H1 (cell line): ENCODE results near the gene FAM50B. TPM values are rescaled to one million over a fixed set of nuclear protein-coding genes. Genes with fewer than 3 reads are reported as not detected.

ENCODE experiments used
- polyA plus RNA-seq, 7 experiments: library from polyadenylated mRNA; depleted of rRNA in 3 of 7; stranded (reverse) in 5 of 7; unstranded in 2 of 7; fragments of >200 nt in 5 of 7; fragments of 200-250 nt in 2 of 7; gene quantifications; 1 replicate in 5 of 7; 2 replicates in 1 of 7; 4 replicates in 1 of 7; pipeline versions ENCODE4 v1.2.1 to v1.2.3, GENCODE V29; 2011 to 2013; ENCODE audit warnings: missing spikeins in 2 of 7, mixed read lengths in 2 of 7
- total RNA-seq: library from RNA; stranded (reverse); fragmentation: NEBNext Ultra II Directional; extraction: Animal tissue kit (Norgen Biotek cat#: 25700); gene quantifications from 2 replicates; pipeline ENCODE4 v1.2.1, GENCODE V29; 2021
- TF ChIP-seq, protein P1 (sequence below): fragments of 300-600 bp; sonication (generic); IDR thresholded peaks from 2 replicates; pipeline ENCODE4 v1.7.1; 2012; ENCODE audit warnings: low read length, moderate library complexity, mild to moderate bottlenecking, inconsistent platforms; ENCODE audit not compliant: insufficient replicate concordance

Gene FAM50B
- total and polyA plus RNA-seq, 2 of the 8 experiments (the other 6 are each of a cell fraction or from before 2014, with no cell fraction given): 3.1 to 3.2 TPM

- TF ChIP-seq, protein P1, sequence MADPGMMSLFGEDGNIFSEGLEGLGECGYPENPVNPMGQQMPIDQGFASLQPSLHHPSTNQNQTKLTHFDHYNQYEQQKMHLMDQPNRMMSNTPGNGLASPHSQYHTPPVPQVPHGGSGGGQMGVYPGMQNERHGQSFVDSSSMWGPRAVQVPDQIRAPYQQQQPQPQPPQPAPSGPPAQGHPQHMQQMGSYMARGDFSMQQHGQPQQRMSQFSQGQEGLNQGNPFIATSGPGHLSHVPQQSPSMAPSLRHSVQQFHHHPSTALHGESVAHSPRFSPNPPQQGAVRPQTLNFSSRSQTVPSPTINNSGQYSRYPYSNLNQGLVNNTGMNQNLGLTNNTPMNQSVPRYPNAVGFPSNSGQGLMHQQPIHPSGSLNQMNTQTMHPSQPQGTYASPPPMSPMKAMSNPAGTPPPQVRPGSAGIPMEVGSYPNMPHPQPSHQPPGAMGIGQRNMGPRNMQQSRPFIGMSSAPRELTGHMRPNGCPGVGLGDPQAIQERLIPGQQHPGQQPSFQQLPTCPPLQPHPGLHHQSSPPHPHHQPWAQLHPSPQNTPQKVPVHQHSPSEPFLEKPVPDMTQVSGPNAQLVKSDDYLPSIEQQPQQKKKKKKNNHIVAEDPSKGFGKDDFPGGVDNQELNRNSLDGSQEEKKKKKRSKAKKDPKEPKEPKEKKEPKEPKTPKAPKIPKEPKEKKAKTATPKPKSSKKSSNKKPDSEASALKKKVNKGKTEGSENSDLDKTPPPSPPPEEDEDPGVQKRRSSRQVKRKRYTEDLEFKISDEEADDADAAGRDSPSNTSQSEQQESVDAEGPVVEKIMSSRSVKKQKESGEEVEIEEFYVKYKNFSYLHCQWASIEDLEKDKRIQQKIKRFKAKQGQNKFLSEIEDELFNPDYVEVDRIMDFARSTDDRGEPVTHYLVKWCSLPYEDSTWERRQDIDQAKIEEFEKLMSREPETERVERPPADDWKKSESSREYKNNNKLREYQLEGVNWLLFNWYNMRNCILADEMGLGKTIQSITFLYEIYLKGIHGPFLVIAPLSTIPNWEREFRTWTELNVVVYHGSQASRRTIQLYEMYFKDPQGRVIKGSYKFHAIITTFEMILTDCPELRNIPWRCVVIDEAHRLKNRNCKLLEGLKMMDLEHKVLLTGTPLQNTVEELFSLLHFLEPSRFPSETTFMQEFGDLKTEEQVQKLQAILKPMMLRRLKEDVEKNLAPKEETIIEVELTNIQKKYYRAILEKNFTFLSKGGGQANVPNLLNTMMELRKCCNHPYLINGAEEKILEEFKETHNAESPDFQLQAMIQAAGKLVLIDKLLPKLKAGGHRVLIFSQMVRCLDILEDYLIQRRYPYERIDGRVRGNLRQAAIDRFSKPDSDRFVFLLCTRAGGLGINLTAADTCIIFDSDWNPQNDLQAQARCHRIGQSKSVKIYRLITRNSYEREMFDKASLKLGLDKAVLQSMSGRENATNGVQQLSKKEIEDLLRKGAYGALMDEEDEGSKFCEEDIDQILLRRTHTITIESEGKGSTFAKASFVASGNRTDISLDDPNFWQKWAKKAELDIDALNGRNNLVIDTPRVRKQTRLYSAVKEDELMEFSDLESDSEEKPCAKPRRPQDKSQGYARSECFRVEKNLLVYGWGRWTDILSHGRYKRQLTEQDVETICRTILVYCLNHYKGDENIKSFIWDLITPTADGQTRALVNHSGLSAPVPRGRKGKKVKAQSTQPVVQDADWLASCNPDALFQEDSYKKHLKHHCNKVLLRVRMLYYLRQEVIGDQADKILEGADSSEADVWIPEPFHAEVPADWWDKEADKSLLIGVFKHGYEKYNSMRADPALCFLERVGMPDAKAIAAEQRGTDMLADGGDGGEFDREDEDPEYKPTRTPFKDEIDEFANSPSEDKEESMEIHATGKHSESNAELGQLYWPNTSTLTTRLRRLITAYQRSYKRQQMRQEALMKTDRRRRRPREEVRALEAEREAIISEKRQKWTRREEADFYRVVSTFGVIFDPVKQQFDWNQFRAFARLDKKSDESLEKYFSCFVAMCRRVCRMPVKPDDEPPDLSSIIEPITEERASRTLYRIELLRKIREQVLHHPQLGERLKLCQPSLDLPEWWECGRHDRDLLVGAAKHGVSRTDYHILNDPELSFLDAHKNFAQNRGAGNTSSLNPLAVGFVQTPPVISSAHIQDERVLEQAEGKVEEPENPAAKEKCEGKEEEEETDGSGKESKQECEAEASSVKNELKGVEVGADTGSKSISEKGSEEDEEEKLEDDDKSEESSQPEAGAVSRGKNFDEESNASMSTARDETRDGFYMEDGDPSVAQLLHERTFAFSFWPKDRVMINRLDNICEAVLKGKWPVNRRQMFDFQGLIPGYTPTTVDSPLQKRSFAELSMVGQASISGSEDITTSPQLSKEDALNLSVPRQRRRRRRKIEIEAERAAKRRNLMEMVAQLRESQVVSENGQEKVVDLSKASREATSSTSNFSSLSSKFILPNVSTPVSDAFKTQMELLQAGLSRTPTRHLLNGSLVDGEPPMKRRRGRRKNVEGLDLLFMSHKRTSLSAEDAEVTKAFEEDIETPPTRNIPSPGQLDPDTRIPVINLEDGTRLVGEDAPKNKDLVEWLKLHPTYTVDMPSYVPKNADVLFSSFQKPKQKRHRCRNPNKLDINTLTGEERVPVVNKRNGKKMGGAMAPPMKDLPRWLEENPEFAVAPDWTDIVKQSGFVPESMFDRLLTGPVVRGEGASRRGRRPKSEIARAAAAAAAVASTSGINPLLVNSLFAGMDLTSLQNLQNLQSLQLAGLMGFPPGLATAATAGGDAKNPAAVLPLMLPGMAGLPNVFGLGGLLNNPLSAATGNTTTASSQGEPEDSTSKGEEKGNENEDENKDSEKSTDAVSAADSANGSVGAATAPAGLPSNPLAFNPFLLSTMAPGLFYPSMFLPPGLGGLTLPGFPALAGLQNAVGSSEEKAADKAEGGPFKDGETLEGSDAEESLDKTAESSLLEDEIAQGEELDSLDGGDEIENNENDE: no peak
These were observed 6.7 kb downstream of the FAM50B start (continued) for GRCh38 chr6:3855866-3856265.
